ENCODE measurements around the gene NDUFA11.
"Not testable (repeated sequence)": the region's sequence is repeated elsewhere in the genome, so short reads cannot be mapped to it uniquely, and the experiment has no call there.

The NDUFA11 gene

GRCh38 chr19:5884065-5884811 lies 19.4 kb downstream of the NDUFA11 start:
- not testable (repeated sequence) for DNase-seq

DNA sequence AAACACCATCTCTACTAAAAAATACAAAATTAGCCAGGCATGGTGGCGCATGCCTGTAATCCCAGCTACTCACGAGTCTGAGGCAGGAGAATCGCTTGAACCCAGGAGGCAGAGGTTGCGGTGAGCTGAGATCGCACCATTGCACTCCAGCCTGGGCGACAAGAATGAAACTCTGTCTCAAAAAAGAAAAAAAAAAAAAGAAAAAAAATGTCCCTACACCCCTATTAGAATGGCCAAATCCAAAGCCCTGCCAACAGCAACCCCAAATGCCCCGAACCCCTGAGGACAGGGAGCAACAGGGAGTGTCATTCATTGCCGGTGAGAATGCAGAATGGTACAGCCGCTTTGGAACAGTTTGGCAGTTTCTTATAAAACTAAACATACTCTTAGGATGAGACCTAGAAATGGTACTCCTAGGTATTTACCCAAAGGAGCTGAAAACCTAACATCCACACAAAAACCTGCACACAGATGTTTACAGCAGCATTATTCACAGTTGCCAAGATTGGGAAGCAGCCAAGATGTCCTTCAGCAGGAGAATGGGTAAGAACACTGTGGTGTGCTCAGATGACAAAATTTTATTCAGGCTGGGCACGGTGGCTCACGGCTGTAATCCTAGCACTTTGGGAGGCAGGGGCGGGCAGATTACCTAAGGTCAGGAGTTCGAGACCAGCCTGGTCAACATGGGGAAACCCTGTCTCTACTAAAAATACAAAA lies 20.3 kb downstream of the NDUFA11 start:
- not testable (repeated sequence) for DNase-seq

- no peak for DNase-seq
Measured at GRCh38 chr19:5882421-5882968, 21.1 kb downstream of the NDUFA11 start.

DNA sequence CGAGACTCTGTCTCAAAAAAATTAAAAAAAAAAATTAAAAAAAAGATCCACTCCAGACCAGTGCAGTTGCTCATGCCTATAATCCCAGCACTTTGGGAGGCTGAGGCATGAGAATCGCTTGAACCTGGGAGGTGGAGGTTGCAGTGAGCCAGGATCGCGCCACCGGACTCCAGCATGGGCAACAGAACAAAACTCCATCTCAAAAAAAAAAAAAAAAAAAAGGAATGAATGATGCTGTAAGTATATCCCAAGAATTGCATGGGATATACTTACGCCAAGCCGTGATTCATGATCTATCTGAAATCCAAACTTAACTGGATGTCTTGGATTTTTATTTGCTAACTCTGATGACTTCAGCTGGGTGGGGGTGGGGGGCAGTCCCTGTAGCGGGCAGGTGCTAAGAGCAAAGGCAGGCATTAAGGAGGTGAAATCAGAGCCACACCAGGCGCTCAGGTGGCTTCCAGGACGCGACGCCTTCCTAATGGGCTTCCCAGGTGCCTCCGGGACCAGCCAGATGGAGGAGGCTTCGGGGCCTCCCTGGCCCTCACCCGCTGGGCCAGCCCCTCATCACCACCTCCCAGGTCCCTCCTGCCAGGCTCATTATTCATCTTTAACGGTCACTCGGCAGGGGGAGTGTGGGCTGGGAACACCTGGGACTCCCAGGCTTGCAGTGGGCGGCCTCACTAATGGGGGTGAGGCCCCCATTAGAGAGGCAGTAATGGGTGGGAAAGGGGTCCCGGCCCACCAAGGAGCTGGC lies 21.9 kb downstream of the NDUFA11 start:
- DNase-seq, result no peak

DNA sequence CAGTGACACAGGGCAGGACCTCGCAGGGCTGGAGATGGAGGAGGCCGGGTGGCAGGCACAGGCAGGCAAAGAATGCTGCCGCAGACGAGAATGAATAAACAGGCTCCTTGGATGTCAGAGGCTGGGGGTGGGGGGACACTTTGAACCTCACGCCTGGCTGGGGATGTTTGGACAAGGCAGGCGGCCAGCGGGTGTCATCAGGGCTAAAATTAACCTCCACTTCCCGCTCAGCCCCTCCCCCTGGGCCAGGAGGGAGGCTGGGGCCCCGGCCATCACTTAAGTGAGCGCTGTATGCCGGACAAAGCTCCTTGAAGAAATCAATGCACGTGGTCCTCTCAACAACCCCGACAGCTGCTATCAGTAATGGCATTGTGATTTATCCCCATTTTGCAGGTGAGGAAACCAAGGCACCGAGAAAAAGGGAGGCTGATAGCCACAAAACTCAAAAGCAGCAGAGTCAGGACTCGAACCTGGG lies 22.9 kb downstream of the NDUFA11 start:
- DNase-seq, result no peak

- DNase-seq, result no peak
Measured at GRCh38 chr19:5880196-5880595, 23.4 kb downstream of the NDUFA11 start.

- no peak for DNase-seq
Measured at GRCh38 chr19:5877882-5878281, 25.7 kb downstream of the NDUFA11 start.

GRCh38 chr19:5877427-5877826 lies 26.2 kb downstream of the NDUFA11 start:
- no peak for DNase-seq

- DNase-seq, result not testable (repeated sequence)
Measured at GRCh38 chr19:5874496-5874895, 29.1 kb downstream of the NDUFA11 start.

- no peak for DNase-seq
Measured at GRCh38 chr19:5873617-5874199, 29.9 kb downstream of the NDUFA11 start.

- no peak for DNase-seq
Measured at GRCh38 chr19:5870986-5871394, 32.6 kb downstream of the NDUFA11 start.

DNA sequence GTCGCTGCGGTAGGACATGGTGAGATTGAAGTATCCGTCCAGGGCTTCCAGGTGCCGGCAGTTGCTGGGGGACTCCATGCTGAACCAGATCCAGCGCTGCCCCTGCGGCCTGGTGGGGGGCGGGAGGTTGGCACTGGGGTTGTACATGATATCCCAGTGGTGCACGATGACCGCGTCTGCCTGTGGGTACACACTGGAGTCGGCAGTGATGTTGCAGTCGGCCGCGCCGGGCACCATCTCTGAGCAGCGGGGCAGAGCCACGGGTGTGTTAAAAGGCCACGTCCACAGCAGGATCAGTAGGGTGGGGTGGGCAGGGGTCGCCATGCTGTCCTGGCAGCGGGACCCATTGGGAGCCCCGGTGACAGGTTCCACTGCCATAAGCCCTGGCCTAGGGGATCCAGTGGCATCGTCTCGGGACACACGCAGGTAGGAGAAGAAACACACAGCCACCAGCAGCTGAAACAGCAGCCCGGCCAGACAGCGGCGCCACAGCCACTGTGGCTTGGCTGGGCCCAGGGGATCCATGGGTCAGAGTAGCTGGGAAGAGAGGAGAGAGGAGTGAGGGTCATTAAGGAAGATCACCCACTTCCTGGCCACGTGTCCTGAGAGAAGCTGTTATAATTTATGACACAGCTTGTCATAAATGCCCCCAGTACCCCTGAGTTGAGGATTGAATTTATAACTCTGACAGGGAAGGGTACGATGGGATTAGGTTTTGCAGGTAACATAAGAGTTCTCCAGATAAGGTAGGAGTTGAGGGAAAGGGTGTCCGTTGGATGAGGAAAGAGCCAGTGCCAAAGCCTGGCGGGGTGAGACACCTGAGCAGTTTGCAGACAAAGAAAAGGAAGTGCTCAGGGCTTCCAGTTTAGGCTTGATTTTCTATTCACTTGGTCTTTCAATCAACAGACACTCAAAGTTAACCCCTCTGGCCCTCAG lies 36.1 kb downstream of the NDUFA11 start:
- DNase-seq, result no peak

GRCh38 chr19:5865772-5866171 lies 37.8 kb downstream of the NDUFA11 start:
- DNase-seq, result no peak

GRCh38 chr19:5864725-5865486 lies 38.7 kb downstream of the NDUFA11 start:
- DNase-seq, result no peak

DNA sequence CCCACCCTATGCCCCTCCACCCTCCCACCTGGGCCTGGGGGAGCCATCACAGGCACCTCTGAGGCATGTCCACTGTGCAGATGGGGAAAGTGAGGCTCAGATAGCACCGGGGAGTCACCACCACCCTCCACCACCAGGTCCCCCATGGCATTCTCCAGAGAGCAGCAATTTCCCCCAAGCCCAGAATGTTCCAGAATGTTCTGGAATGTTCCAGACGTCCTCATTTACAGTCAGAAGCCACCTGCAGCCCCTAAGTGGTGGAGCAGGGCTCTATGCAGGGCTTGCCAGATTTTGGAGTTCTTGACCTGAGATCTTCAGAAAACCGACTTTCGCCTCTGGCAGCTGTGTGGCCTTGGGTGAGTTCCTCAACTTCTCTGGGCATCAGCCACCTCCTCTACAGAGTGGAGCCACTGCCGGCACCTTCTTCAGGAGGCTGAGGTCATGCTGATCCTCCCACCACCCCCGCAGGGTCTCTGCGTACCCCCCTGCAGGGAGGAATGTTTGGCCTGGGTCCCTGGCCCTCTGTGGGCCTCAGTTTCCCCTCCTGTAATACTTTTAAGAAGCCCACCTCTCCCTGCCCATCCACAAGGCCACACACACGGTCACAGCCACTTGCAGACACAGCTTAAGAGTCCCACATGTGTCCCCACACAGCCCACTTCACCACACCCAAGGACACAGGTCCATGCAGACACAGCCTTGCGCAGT lies 39.4 kb downstream of the NDUFA11 start:
- no peak for DNase-seq

- no peak for DNase-seq
Measured at GRCh38 chr19:5863030-5863665, 40.4 kb downstream of the NDUFA11 start.

- DNase-seq, result no peak
Measured at GRCh38 chr19:5857203-5858081, 46.1 kb downstream of the NDUFA11 start.

DNA sequence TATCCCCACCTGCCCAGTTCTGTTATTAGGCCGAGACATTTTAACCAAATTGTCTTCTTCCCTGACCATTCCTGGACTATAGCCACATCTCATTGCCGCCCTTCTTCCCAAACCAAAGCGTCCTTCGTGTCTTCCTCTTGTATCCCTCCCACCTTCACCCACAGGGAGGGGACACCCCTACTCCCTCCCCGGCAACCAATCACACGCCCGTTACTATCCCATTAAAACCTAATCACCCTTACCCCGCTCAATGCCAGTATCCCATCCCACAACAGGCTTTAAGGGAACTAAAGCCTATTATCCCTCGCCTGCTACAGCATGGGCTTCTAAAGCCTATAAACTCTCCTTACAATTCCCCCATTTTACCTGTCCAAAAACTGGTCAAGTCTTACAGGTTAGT lies 48.4 kb downstream of the NDUFA11 start:
- DNase-seq, result not testable (repeated sequence)

DNA sequence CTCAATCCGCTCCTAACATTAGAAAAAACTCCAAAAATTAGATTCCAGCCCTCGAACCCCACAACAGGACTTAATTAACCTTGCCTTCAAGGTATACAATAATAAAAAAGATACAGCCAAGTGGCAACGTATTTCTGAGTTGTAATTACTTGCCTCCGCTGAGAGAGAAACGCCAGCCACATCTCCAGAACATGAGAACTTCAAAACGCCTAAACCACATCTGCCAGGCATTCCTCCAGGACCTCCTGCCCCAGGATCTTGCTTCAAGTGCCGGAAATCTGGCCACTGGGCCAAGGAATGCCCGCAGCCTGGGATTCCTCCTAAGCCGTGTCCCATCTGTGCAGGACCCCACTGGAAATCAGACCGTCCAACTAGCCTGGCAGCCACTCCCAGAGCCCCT lies 49.5 kb downstream of the NDUFA11 start:
- not testable (repeated sequence) for DNase-seq

Measured in activated CD4-positive, alpha-beta T cell treated with anti-CD3 and anti-CD28 coated beads, Interleukin-2, amount 50 U/mL, for 1 hour (primary cell).